GM19240 (cell line): Measurements from ENCODE around the gene CD302.
"Not testable (repeated sequence)": the region's sequence is repeated elsewhere in the genome, so short reads cannot be mapped to it uniquely, and the experiment has no call there.

Experiments used
- DNase-seq: peaks from one replicate; pipeline ENCODE4 v3.0.0; 2011; ENCODE audit warnings: low spot score; ENCODE audit not compliant: insufficient read length

Gene CD302, protein sequence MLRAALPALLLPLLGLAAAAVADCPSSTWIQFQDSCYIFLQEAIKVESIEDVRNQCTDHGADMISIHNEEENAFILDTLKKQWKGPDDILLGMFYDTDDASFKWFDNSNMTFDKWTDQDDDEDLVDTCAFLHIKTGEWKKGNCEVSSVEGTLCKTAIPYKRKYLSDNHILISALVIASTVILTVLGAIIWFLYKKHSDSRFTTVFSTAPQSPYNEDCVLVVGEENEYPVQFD

DNA sequence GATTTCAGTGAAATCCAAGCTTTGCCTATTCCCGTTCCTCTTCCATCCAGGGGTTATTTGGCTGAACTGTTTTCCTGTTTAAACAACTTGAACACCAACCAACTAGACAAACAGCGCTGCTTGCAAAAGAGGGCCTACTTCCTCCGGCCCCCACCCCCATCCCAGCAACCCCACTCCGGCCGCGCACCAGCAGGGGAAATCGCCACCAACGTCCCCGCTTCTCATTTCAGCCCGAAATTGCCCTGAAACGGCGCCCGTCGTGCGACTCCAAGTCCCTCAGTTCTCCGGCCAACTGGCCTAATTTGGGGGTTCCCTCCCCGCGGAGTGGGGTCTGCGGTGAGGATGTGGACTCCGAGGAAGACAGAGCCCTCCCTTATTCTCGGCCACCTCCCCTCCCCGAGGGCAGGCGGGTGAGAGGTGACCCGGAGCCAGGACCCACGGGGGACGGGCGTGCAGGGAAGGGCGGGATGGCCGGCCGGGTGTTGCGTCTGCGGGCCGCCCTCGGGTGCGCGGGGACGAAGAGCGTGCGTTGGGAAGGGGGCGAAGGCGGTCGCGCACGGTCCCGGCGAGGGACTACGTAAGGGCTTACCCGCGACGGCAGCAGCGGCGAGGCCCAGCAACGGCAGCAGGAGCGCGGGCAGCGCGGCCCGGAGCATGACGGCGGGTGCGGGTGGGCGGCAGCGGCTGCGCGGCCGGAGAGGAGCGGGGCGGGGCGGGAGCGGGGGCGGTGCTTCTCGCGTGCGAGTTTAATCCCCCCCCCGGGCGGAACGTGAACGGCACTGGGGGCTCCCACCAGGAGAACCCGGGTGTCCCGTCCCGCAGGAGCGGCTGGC, at the start of gene CD302:
Gene CD302 (minus strand): TSS at position 666 of the 833 bp plus-strand sequence. CDS start 10 bp downstream, at position 656.
- DNase-seq = no peak

DNA sequence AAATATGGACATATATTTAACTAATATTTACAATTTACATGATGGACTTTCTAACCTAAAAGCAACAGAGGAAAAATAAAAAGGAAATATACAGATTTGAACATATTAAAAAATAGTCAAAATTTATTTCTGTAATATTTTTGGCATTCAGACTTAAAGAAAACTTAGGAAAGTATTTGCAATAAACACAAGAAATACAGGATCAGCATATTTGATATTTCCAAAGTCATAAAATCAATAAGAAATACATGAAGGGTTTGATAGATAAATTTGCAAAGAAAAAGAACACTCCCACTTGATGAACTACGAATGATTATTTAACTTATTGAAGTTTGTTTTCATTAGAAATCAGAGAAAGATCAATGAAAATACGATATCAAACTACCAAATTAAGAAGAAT, 48.6 kb upstream of the CD302 start:
- DNase-seq = no peak

DNA sequence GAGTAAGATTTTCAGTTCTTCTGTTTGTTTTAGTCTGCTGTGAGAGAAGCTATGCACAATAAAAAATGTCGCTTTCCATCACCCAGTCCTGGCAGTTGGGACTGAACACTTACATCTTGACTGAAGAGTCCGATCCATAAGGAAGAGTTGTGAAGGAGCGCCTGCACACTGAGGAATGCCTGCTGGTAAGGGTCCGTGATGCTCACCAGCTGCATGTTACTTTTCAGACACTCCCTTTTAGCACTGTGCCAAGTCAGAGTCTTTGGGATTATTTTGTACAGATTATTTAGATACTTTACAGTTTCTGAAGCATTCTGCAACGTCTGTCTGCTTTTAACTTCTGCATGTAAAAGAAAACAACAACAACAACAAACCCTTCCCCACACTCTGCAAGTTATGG, 42.6 kb upstream of the CD302 start:
- no peak for DNase-seq

DNA sequence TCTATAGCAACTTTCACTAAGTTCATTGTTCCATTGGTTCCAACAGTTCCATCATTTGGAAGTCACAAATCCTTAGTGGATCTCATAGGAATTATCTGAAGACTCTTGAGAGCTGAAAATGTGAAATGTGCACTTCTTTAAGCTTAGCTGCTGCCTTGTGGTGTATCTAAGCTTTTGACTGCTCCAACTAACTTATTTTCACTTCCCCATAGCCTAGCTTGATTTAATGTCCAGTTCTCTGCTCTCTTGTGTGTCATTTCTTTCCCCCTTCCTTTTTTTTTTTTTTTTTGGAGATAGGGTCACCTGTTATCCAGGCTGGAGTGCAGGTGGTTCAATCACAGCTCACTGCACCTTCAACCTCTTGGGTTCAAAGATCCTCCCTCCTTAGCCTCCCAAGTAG, 34.9 kb upstream of the CD302 start:
- DNase-seq = no peak

DNA sequence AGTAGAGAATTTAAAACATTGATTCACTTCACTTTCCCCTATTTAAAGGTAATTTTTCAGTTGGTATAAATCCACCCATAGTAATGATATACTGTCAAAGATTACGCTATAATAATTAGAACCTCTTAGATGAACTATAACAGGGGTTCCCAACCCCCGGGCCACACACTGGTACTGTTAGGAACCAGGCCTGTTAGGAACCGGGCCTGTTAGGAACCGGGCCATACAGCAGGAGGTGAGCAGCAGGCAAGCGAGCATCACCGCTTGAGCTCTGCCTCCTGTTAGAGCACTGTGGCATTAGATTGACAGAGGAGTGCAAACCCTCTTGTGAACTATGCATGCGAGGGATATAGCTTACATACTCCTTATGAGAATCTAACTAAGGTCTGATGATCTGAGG, 34.0 kb upstream of the CD302 start:
- no peak for DNase-seq

DNA sequence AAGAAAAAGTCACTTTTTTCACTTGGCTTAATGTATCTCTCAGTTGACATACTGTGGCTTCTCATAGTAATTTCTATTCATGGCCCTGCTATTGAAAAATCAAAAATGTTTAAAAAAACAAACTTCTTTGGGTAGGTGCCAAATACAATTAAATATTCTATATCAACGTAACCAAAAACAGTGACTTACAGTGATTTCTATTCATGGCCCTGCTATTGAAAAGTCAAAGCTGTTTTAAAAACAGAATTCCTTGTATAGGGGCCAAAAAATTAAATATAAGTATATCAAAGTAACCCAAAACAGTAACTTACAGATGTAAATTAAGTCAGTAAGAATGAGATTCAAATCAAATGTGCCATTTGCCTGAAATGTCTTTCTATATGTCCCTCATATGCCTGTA, 31.4 kb upstream of the CD302 start:
- DNase-seq = no peak

DNA sequence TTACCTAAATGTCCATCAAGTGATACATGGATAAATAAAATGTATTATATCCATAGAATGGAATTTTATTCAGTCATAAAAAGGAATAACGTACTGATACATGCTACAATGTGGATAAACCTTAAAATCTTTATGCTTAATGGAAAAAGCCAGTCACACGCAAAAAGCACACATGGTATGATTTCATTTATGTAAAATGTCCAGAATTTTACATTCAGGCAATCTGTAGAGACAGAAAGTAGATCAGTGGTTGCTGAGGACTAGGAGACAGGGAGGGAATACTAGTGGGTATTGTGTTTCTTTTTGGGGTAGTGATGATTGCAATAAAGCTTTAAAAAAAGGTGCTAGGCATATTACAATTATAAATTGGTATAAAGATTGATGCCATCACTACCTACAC, 30.7 kb upstream of the CD302 start:
- DNase-seq = no peak

DNA sequence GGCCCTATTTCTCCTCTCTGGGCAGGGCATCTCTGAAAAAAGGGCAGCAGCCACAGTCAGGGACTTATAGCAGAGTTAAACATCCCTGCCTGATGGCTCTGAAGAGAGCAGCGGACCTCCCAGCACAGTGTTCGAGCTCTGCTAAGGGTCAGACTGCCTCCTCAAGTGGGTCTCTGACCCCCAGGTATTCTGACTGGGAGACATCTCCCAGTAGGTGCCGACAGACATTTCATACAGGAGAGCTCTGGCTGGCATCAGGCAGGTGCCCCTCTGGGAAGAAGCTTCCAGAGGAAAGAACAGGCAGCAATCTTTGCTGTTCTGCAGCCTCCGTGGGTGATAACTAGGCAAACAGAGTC, 24.4 kb upstream of the CD302 start:
- DNase-seq = not testable (repeated sequence)

DNA sequence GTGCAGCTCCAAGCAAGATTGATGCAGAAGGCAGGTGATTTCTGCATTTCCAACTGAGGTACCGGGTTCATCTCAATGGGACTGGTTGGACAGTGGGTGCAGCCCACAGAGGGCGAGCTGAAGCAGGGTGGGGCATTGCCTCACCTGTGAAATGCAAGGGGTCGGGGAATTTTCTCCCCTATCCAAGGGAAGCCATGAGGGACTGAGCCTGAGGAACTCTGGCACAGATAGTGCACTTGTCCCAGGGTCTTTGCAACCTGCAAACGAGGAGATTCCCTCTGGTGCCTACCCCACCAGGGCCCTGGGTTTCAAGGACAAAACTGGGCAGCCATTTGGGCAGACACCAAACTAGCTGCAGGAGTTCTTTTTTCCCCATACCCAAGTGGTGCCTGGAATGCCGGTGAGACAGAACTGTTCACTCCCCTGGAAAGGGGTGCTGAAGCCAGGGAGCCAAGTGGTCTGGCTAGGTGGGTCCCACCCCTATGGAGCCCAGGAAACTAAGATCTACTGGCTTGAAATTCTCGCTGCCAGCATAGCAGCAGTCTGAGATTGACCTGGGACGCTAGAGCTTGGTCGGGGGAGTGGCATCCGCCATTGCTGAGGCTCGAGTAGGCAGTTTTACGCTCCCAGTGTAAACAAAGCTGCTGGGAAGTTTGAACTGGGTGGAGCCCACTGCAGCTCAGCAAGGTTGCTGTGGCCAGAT, 23.9 kb upstream of the CD302 start:
- not testable (repeated sequence) for DNase-seq

DNA sequence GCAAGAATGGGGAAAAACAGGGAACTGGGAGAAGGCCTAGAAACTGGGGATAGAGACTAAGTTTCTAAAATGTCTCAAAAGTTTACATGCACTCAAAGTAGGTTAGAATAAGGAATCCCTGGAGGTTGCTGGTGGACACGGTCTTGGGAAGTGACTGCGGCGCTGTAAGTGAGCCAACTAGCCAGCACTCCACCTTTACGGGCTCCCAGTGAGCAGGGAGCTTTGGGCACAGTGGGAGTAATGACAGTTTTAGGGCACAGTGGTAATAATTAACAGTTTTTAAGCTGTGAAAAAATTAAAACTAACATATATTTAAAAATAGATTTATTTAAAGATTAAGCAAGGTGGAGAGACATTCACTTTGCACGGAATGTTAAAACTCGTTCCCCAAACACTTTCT, 20.9 kb upstream of the CD302 start:
- no peak for DNase-seq

DNA sequence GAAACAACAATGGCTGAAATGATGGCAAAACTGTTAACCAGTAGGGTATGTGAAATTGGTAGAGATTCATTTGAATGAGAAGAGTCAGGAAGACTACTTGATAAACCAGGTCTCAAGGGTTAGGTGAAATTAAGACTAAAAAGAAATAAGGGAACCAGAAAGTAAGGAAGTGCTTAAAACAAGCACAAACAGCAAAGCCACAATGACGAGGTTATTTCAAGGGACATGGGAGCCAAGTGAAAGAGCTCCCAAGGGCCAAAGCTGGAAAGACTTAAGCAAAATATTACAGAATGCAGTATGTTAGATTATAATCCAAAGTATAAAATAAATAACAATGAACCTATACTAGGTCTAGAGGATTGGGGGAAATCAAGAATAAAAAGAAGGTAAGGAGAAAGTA, 19.3 kb upstream of the CD302 start:
- DNase-seq = no peak

DNA sequence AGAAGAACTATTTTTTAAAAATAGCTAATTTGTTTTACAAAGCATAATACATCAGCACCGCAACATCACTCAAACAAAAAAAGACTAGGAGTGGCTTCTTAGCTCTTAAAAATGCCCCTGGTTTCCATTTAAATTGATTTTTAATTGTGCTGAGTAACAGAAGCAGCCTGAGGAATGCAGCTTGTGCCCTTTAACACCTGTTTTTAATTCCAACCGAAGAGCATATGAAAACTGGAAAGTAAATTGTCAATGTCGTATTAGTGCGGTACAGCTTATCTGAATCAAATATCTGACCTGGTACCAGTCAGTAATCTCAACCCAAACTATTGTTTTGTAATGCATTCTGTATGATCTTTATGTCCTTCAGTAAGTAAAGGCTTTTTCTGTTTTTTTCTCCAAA, 13.2 kb upstream of the CD302 start:
- DNase-seq = no peak

DNA sequence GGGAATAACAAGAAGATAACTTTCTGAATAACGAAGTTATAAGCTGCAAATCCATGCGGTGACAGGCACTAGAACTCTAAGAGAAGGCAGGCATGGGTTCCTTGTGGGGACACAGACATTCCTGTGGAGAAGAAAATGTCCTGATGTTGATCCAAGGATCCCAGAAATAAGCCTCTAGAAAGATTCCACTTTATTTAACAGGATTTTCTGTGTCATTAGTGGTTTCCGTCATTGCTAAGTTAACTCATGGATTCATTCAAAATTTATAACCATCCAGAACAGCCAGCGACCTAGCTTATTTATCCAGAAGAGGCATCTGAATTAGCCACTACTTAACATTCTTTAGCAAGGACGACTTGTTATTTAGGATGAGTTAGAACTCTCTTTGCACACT, 10.0 kb upstream of the CD302 start:
- no peak for DNase-seq

DNA sequence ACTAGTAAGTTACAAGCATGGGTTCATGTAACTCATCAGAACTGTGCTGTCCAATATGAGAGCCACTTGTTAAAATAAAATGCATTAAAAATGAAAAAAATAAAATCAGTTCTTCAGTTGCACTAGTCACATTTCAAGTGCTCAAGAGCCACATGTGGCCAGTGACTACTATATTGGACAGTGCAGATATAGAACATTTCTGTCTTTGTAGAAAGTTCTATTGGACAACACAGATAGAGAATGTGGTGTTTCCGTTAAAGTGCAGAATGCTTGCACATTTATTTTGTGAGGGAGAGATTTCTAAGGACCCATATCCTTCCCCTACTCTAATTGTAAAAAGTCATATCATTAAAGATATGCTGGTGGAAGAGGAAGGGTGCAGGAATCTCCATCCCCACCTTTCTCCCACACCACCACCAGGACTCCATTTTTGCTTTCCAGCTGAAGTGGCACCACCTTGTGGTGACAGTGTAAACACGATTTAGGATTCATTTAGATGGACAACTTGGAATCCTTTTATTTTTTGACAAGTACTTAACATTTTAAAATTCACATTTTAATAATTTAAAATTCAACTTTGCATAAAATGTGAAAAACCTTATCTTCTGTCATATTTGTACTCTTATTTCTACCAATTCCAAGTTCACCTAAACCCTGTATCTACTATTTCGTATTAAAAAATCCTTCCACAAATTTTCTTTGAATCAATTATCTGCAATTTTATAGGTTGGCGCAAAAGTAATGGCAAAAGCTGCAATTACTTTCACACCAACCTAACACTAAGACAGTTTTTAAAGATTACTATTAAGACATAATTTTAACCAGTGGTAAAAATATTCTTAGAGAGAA, 9.4 kb upstream of the CD302 start:
- no peak for DNase-seq

DNA sequence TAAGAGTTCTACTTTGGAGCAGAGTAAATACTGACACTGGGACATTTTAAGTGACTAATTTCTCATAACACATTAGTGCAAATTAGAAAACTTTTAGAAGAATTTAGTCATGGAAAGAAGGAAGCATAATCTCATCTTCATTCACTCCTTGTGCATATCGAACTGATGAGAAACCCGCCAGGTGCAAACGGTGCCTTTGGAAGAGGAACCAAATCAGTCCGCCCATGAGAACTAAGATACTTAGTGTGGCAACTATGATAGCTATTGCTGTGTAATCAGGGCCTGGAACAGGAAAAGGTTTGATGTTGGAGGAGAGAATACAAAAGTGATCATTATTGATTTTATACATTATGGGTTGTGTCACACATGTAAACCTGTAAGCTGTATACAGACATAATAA, 6.9 kb upstream of the CD302 start:
- DNase-seq = no peak

DNA sequence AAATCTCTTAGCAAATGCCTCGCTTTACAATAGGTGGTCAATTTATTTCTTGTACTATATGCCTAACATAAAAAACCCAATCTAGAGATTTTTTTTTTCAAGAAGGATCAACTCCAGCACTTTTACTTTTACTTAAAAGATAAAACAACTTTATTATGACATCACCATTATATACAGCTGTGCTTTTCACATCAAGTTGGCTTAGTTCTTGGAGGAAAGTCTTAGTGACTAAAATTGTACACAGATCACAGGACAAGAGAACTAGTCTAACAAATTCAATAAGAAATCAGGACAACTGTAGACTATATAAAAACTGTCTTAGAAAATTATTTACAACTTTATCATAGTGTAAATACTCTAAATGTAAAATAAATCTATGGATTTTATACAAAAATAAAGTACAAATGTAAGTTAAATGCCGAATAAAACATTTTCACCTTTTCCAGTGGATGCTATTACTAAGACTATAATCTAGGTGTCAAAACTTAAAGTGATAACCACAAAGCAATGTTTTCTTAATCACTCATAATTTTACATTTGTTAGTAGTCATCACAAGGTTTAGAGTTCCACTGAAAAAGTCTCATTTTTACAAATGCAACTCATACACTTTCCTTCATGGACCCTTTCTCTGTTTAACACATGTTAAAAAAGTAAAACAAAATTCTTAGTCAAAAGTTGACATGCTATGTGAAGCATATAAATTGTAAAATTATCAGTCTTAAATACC, 5.4 kb upstream of the CD302 start:
- DNase-seq = no peak

DNA sequence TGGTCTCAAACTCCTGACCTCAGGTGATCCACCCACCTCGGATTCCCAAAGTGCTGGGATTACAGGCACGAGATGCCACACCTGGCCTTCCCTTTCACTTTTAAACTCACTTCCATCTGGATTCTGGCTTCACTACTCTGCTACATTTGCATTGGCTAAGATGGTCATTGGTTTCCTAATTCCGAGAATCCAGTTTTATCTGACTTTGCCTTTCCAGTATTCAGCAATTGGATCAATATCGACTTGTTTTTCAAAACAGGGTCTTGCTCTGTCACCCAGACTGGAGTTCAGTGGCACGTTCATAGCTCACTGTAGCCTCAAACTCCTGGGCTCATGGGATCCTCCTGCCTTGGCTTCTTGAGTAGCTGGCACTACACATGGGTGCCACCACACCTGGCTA, 4.7 kb upstream of the CD302 start:
- no peak for DNase-seq

DNA sequence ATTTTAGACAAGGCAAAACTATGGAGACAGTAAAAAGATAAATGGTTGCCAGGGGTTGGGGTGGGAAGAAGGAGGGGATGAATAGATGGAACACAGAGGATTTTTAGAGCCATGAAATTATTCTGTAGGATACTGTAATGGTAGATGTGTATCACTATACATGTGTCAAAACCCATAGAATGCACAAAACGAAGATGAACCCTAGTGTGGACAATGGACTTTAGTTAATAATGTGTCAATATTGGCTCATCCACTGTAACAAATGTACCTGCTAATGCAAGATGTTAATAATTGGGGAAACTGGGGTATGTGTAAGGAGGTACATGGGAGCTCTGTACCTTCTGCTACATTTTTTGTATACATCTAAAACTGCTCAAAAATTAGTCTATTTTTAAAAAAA, 1.8 kb upstream of the CD302 start:
- no peak for DNase-seq

DNA sequence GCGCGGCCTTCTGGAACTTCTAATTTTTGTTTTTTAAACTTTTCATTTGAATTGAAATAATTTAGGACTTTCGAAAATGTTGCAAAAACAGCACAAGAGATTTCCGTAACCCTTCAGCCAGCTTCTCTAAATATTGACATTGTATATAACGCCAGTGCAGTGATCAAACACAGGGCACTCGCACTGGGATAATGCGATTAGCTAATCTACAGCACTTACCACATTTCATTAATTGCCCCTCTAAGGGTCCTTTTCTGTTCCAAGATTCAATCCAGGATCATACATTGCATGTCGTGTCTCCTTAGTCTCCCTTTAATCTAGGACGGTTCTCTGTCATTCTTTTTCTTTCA, 343 bp upstream of the CD302 start:
- DNase-seq = no peak

DNA sequence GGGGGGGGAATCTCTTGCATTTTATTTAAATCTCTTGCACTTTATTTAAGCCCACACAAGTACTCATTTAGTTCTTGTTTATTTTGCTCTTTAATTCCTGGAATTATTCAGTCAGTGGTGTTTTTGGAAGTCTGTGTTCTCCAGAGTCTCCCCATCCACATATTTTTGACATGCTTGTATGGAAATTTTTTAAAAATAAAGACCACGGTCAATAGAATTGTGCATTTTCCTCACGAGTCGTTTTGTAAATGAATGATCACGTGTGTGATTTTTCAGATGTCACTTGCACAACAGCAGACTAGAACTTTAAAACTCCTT, 824 bp downstream of the CD302 start:
- no peak for DNase-seq
